Astrocyte of the cerebellum (primary cell): ENCODE data around the gene ISY1.
"Not testable (repeated sequence)": the region's sequence is repeated elsewhere in the genome, so short reads cannot be mapped to it uniquely, and the experiment has no call there.

ENCODE experiments used
- DNase-seq: peaks from one replicate; pipeline ENCODE4 v3.0.0-alpha.2; 2011; ENCODE audit warnings: low read depth
- H3K4me3 ChIP-seq: 2 replicates; pipeline ENCODE4 v1.5.1; 2011; ENCODE audit warnings: mild to moderate bottlenecking, low read depth, low read length, moderate library complexity
- CTCF ChIP-seq: IDR thresholded peaks from 2 replicates; pipeline ENCODE4 v1.5.1; 2012; ENCODE audit warnings: low read length, low read depth, moderate library complexity, mild to moderate bottlenecking; ENCODE audit errors: missing control alignments
- in situ Hi-C: cut with HindIII; loops from 2 replicates; pipeline ENCODE4 v1.10.0; 2017; ENCODE audit warnings: low sequenced_read_pairs

The ISY1 gene

DNA sequence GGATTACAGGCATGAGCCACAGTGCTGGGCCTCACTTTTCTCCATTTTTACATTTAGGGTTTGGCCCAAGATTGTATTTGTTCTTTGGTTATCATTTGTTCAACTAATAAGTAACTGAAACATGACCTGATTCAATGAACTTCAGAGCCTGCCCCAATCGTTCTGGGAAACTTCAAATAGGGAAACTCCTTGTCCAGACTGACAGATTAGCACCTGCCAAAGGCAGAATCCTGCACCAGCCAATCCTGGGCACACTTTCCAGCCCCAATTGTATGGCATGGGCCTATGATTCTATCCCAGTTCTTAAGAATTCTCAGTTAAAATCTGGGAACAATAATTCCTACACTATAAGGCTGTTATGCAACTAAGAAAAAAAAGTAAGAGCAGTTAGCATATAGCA lies 21.0 kb downstream of the ISY1 start:
- no peak overlapping the region for H3K4me3 ChIP-seq
- no peak for TF ChIP-seq CTCF
- in situ Hi-C loops: no loop called here
- no peak for DNase-seq

- in situ Hi-C loops, H3K4me3 ChIP-seq, DNase-seq: not testable (repeated sequence)
These were observed 24.6 kb downstream of the ISY1 start for GRCh38 chr3:129136275-129136674.

- DNase-seq: no peak
- TF ChIP-seq CTCF: no peak
- H3K4me3 ChIP-seq: no peak overlapping the region
- in situ Hi-C loops: no loop called here
These were observed 28.6 kb downstream of the ISY1 start for GRCh38 chr3:129132097-129132866.

GRCh38 chr3:129131465-129132088 lies 29.3 kb downstream of the ISY1 start:
- in situ Hi-C loops: no loop called here
- no peak for DNase-seq
- no peak for TF ChIP-seq CTCF
- no peak overlapping the region for H3K4me3 ChIP-seq

DNA sequence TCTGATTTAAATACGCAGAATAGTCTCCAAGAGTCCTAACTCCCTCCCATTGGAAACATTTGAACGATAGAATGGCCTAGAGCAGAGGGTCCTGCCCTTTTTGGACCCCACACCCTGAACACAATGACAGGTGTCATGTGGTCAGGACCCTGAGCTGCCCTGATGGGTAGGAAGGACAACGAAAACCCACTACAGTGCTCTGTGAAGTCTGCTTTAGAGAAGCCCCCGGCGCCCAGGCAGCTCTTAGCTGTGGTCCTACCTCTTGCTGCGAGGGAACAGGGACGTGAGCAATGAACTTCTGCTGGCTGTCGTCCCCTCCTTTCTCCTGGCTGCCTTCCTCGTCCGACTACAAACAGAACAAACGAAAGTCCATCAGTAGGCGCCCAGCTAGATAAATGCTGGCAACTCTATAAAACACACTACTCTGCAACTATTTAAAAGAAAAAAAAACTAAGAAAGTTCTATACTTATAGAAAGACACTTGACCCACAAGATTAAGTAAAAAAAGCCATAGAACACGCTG lies 30.5 kb downstream of the ISY1 start:
- no peak for DNase-seq
- in situ Hi-C loops: no loop called here
- no peak overlapping the region for H3K4me3 ChIP-seq
- no peak for TF ChIP-seq CTCF

GRCh38 chr3:129128357-129129155 lies 32.3 kb downstream of the ISY1 start:
- no peak for TF ChIP-seq CTCF
- H3K4me3 ChIP-seq: no peak overlapping the region
- in situ Hi-C loops: no loop called here
- DNase-seq: no peak
